Astrocyte (in vitro differentiated cells and primary cell): Measurements from ENCODE around the gene ALKBH4. TPM values are rescaled to one million over a fixed set of nuclear protein-coding genes. Genes with fewer than 3 reads are reported as not detected.

Experiments
- DNase-seq: peaks from one replicate; pipeline ENCODE4 v3.0.0-alpha.2; 2010; ENCODE audit warnings: low read depth
- FAIRE-seq: peaks from 2 replicates; lab custom pipeline; 2011; peaks lifted over from hg19 to GRCh38; lab: Jason Lieb, UNC
- H2AFZ ChIP-seq: 2 replicates; pipeline ENCODE4 v1.6.0; 2012; ENCODE audit warnings: low read depth, low read length, inconsistent platforms
- H3K27ac ChIP-seq: 2 replicates; pipeline ENCODE4 v1.5.1; 2011; ENCODE audit warnings: low read depth, low read length, inconsistent platforms
- H3K27me3 ChIP-seq: 2 replicates; pipeline ENCODE4 v1.6.0; 2011; ENCODE audit warnings: low read length, inconsistent platforms; ENCODE audit not compliant: insufficient read depth
- H3K36me3 ChIP-seq: 2 replicates; pipeline ENCODE4 v1.5.1; 2011; ENCODE audit warnings: low read length, inconsistent platforms; ENCODE audit not compliant: insufficient read depth
- H3K4me1 ChIP-seq: 2 replicates; pipeline ENCODE4 v1.5.1; 2011; ENCODE audit warnings: low read length, inconsistent platforms; ENCODE audit not compliant: insufficient read depth
- H3K4me2 ChIP-seq: 2 replicates; pipeline ENCODE4 v1.6.0; 2012; ENCODE audit warnings: low read length, inconsistent platforms
- H3K4me3 ChIP-seq: 2 replicates; pipeline ENCODE4 v1.5.1; 2011; ENCODE audit warnings: low read depth, mild to moderate bottlenecking, low read length, inconsistent platforms; ENCODE audit not compliant: insufficient read depth
- H3K79me2 ChIP-seq: 2 replicates; pipeline ENCODE4 v1.6.0; 2012; ENCODE audit warnings: mild to moderate bottlenecking, low read length, inconsistent platforms; ENCODE audit not compliant: insufficient read depth
- H3K9ac ChIP-seq: 2 replicates; pipeline ENCODE4 v1.6.0; 2012; ENCODE audit warnings: mild to moderate bottlenecking, low read length, inconsistent platforms
- H3K9me3 ChIP-seq: 2 replicates; pipeline ENCODE4 v1.5.1; 2012; ENCODE audit warnings: low read depth, mild to moderate bottlenecking, low read length, inconsistent platforms; ENCODE audit not compliant: insufficient read depth
- H4K20me1 ChIP-seq: 2 replicates; pipeline ENCODE4 v1.6.0; 2012; ENCODE audit warnings: low read length, inconsistent platforms; ENCODE audit not compliant: insufficient read depth
- H3K27ac Mint-ChIP-seq: one replicate; pipeline ENCODE4 v1.8.0; 2021; ENCODE audit warnings: mild to moderate bottlenecking, mixed read lengths; ENCODE audit not compliant: unreplicated experiment
- H3K27me3 Mint-ChIP-seq: one replicate; pipeline ENCODE4 v1.8.0; 2021; ENCODE audit warnings: low read depth, mixed read lengths; ENCODE audit not compliant: unreplicated experiment
- H3K36me3 Mint-ChIP-seq: one replicate; pipeline ENCODE4 v1.8.0; 2021; ENCODE audit warnings: low read depth, mixed read lengths; ENCODE audit not compliant: unreplicated experiment
- H3K4me1 Mint-ChIP-seq: one replicate; pipeline ENCODE4 v1.8.0; 2021; ENCODE audit warnings: low read depth, mixed read lengths; ENCODE audit not compliant: unreplicated experiment
- H3K4me3 Mint-ChIP-seq: one replicate; pipeline ENCODE4 v1.8.0; 2021; ENCODE audit warnings: mild to moderate bottlenecking, moderate library complexity, mixed read lengths; ENCODE audit not compliant: unreplicated experiment
- H3K9me3 Mint-ChIP-seq: one replicate; pipeline ENCODE4 v1.8.0; 2021; ENCODE audit warnings: mild to moderate bottlenecking, mixed read lengths; ENCODE audit not compliant: unreplicated experiment
- CTCF ChIP-seq: IDR thresholded peaks from 2 replicates; pipeline ENCODE4 v1.5.1; 2011; ENCODE audit warnings: low read depth, mild to moderate bottlenecking, inconsistent platforms, low read length, moderate library complexity; ENCODE audit not compliant: insufficient read depth
- EZH2 ChIP-seq: IDR thresholded peaks from 2 replicates; pipeline ENCODE4 v1.6.1; 2012; ENCODE audit warnings: mild to moderate bottlenecking, low read length, inconsistent platforms; ENCODE audit not compliant: insufficient read depth
- total RNA-seq: library from RNA; stranded (reverse); gene quantifications from 2 replicates; pipeline ENCODE4 v1.2.1, GENCODE V29; 2021

Gene ALKBH4
- total RNA-seq, 1 donor from 2014 or later, result 8.7 TPM

GRCh38 chr7:102417105-102417504 lies 47.6 kb downstream of the ALKBH4 start:
- DNase-seq (no peak), FAIRE-seq (no peak)
- Histone ChIP-seq H3K4me1 (no peaks in the 10 kb centered on the region), H3K9me3 (no peaks in the 10 kb centered on the region), H3K27ac (no peak overlapping the region), H3K9ac (no peak overlapping the region), H3K79me2 (peaks cover 17% of the 10 kb centered on the region), H2AFZ (no peak overlapping the region), H3K36me3 (peaks cover 12% of the 10 kb centered on the region), H3K27me3 (no peaks in the 10 kb centered on the region), H3K4me3 (no peak overlapping the region), H3K4me2 (no peak overlapping the region), H4K20me1 (peaks cover 42% of the 10 kb centered on the region)
- H3K9me3 Mint-ChIP-seq, result no peaks in the 10 kb centered on the region
- TF ChIP-seq CTCF (no peak), EZH2 (no peak)
- H3K27me3 Mint-ChIP-seq, result no peaks in the 10 kb centered on the region
- H3K27ac Mint-ChIP-seq, result no peak overlapping the region
- H3K4me3 Mint-ChIP-seq, result no peak overlapping the region
- peaks cover 21% of the 10 kb centered on the region for H3K36me3 Mint-ChIP-seq
- no peaks in the 10 kb centered on the region for H3K4me1 Mint-ChIP-seq

GRCh38 chr7:102416406-102416805 lies 48.3 kb downstream of the ALKBH4 start:
- Histone ChIP-seq H2AFZ (no peak overlapping the region), H3K4me1 (no peaks in the 10 kb centered on the region), H3K27me3 (no peaks in the 10 kb centered on the region), H3K9ac (no peak overlapping the region), H3K27ac (no peak overlapping the region), H3K4me3 (no peak overlapping the region), H3K79me2 (peaks cover 18% of the 10 kb centered on the region), H3K36me3 (peaks cover 12% of the 10 kb centered on the region), H4K20me1 (peaks cover 49% of the 10 kb centered on the region), H3K4me2 (no peak overlapping the region), H3K9me3 (no peaks in the 10 kb centered on the region)
- Mint-ChIP-seq H3K27ac (no peak overlapping the region), H3K4me1 (no peaks in the 10 kb centered on the region), H3K4me3 (no peak overlapping the region), H3K27me3 (no peaks in the 10 kb centered on the region), H3K9me3 (no peaks in the 10 kb centered on the region), H3K36me3 (peaks cover 24% of the 10 kb centered on the region)
- FAIRE-seq, result no peak
- no peak for DNase-seq
- no peak for TF ChIP-seq EZH2
- TF ChIP-seq CTCF, result no peak

- Histone ChIP-seq H3K27ac (no peak overlapping the region), H3K4me3 (no peak overlapping the region), H3K4me1 (no peaks in the 10 kb centered on the region), H2AFZ (no peak overlapping the region), H3K79me2 (peaks cover 18% of the 10 kb centered on the region), H3K36me3 (peaks cover 13% of the 10 kb centered on the region), H3K27me3 (no peaks in the 10 kb centered on the region), H4K20me1 (peaks cover 50% of the 10 kb centered on the region), H3K9ac (no peak overlapping the region), H3K9me3 (no peaks in the 10 kb centered on the region), H3K4me2 (no peak overlapping the region)
- FAIRE-seq, result no peak
- Mint-ChIP-seq H3K9me3 (peaks cover under 1% of the 10 kb centered on the region), H3K27ac (no peak overlapping the region), H3K4me1 (no peaks in the 10 kb centered on the region), H3K27me3 (no peaks in the 10 kb centered on the region), H3K36me3 (peaks cover 24% of the 10 kb centered on the region), H3K4me3 (no peak overlapping the region)
- no peak for DNase-seq
- no peak for TF ChIP-seq EZH2
- TF ChIP-seq CTCF, result no peak
These were observed 48.9 kb downstream of the ALKBH4 start for GRCh38 chr7:102415685-102416225.
